IPS-NIHi11 (cell line): Measurements from ENCODE around the gene SART1.
A peak's percentile ranks its signal among the peaks of the same experiment; 100 is the strongest.
"Not testable (repeated sequence)": the region's sequence is repeated elsewhere in the genome, so short reads cannot be mapped to it uniquely, and the experiment has no call there.

Experiments
- DNase-seq: peaks from one replicate; pipeline ENCODE4 v3.0.0; 2012; ENCODE audit warnings: mixed read lengths, low spot score

The SART1 gene

GRCh38 chr11:65988791-65989592, 27.5 kb downstream of the SART1 start:
- peak; percentile 93 for DNase-seq

GRCh38 chr11:65992056-65992455, 30.5 kb downstream of the SART1 start:
- no peak for DNase-seq

- no peak for DNase-seq
These were observed 35.8 kb downstream of the SART1 start for GRCh38 chr11:65997286-65997685.

- peak; percentile 91 for DNase-seq
These were observed 40.6 kb downstream of the SART1 start, which contains the start of the genes BANF1 and EIF1AD for GRCh38 chr11:66001942-66002647. Gene BANF1 (plus strand): TSS chr11:66002503. CDS start chr11:66003251, 748 bp downstream. Gene EIF1AD (minus strand): TSS chr11:66002157. CDS start chr11:66000389, 1,768 bp downstream.

GRCh38 chr11:66002648-66003225, 41.2 kb downstream of the SART1 start:
- no peak for DNase-seq

- DNase-seq: no peak
These were observed 41.8 kb downstream of the SART1 start for GRCh38 chr11:66003291-66003690.

GRCh38 chr11:66004186-66004585, 42.7 kb downstream of the SART1 start:
- DNase-seq: no peak

GRCh38 chr11:66006134-66006890, 44.8 kb downstream of the SART1 start:
- no peak for DNase-seq

- no peak for DNase-seq
These were observed 45.3 kb downstream of the SART1 start for GRCh38 chr11:66006891-66007176.

GRCh38 chr11:66007201-66007634, 45.7 kb downstream of the SART1 start:
- no peak for DNase-seq

- DNase-seq: no peak
These were observed 46.5 kb downstream of the SART1 start for GRCh38 chr11:66008095-66008467.

GRCh38 chr11:66008468-66009101, 47.1 kb downstream of the SART1 start:
- DNase-seq: no peak

- not testable (repeated sequence) for DNase-seq
These were observed 48.5 kb downstream of the SART1 start for GRCh38 chr11:66010036-66010435.

GRCh38 chr11:66011239-66011784, 49.8 kb downstream of the SART1 start:
- DNase-seq: peak; percentile 60

GRCh38 chr11:66011785-66012303, 50.3 kb downstream of the SART1 start, which contains the start of gene CST6:
Gene CST6 (plus strand): TSS chr11:66012008. CDS start chr11:66012045, 37 bp downstream.
- peak; percentile 59 for DNase-seq

- no peak for DNase-seq
These were observed 50.9 kb downstream of the SART1 start for GRCh38 chr11:66012371-66012945.

GRCh38 chr11:66012946-66013761, 51.6 kb downstream of the SART1 start:
- no peak for DNase-seq

- no peak for DNase-seq
These were observed 52.2 kb downstream of the SART1 start for GRCh38 chr11:66013762-66014100.

- no peak for DNase-seq
These were observed 53.4 kb downstream of the SART1 start for GRCh38 chr11:66014804-66015453.
